NB4 (cell line): ENCODE results near the gene AUTS2.

ENCODE experiments used
- CTCF ChIP-seq: IDR thresholded peaks from one replicate; pipeline ENCODE4 v1.5.1; 2012; ENCODE audit warnings: low read depth, low read length
- MAX ChIP-seq: IDR thresholded peaks from 2 replicates; pipeline ENCODE4 v1.6.1; 2011; ENCODE audit warnings: low read depth, low read length
- MYC ChIP-seq: IDR thresholded peaks from 2 replicates; pipeline ENCODE4 v1.6.1; 2011; ENCODE audit warnings: low read depth, low read length
- POLR2A ChIP-seq: IDR thresholded peaks from 2 replicates; pipeline ENCODE4 v1.6.1; 2011; ENCODE audit warnings: mild to moderate bottlenecking; ENCODE audit not compliant: insufficient read length; ENCODE audit errors: extremely low read depth

- TF ChIP-seq CTCF (no peak), POLR2A (no peak), MAX (no peak), MYC (no peak)
Measured at GRCh38 chr7:69791739-69792138, 193.5 kb downstream of the AUTS2 start.
